ENCODE results near the gene GSG1L2.

The GSG1L2 gene

GRCh38 chr17:9862220-9862619, 40.3 kb upstream of the GSG1L2 start (continued):
- no peak for TF ChIP-seq TSHZ2 (CRISPR knock-in tag; IDR thresholded peaks at IDR 0.05)
- TF ChIP-seq ZNF8 (CRISPR knock-in tag; IDR thresholded peaks at IDR 0.05) = no peak

DNA sequence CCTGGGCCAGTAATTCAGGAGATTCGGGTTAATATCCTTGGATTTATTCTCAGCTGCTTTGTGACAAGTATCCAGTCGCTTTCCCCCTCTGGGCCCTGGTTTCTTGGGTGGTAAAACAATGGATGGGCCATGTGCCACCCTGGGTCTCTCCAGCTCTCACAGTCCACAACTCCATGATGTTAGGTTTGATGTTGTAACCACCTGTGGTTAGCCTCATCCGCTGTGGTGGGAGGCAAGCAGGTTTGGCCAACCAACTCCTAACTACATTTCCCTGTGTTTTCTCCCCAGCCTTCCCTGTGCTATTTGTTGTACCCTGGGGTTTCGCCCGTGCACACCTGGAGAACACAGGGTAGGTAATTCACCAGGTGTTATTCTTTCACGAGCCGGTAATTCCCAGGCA, 39.0 kb upstream of the GSG1L2 start:
- TF ChIP-seq ESRRG (CRISPR knock-in tag; IDR thresholded peaks at IDR 0.05) (no peak), ZFP30 (CRISPR knock-in tag; IDR thresholded peaks at IDR 0.05) (no peak), ARNTL (CRISPR knock-in tag; IDR thresholded peaks at IDR 0.05; ENCODE audit: borderline replicate concordance, low read depth) (no peak)
- ATAC-seq = no peak

- no peak for ATAC-seq
- TF ChIP-seq ESRRG (CRISPR knock-in tag; IDR thresholded peaks at IDR 0.05) = no peak
- TF ChIP-seq TCF4 (CRISPR knock-in tag; IDR thresholded peaks at IDR 0.05; ENCODE audit: borderline replicate concordance) = no peak
- TF ChIP-seq OSR1 (CRISPR knock-in tag; IDR thresholded peaks at IDR 0.05) = no peak
- TF ChIP-seq SNAI2 (CRISPR knock-in tag; IDR thresholded peaks at IDR 0.05) = no peak
- TF ChIP-seq ZC3H10 (CRISPR knock-in tag; IDR thresholded peaks at IDR 0.05) = no peak
- TF ChIP-seq ZFP3 (CRISPR knock-in tag; IDR thresholded peaks at IDR 0.05) = no peak
- TF ChIP-seq, protein P1, sequence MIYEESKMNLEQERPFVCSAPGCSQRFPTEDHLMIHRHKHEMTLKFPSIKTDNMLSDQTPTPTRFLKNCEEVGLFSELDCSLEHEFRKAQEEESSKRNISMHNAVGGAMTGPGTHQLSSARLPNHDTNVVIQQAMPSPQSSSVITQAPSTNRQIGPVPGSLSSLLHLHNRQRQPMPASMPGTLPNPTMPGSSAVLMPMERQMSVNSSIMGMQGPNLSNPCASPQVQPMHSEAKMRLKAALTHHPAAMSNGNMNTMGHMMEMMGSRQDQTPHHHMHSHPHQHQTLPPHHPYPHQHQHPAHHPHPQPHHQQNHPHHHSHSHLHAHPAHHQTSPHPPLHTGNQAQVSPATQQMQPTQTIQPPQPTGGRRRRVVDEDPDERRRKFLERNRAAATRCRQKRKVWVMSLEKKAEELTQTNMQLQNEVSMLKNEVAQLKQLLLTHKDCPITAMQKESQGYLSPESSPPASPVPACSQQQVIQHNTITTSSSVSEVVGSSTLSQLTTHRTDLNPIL (CRISPR knock-in tag; IDR thresholded peaks at IDR 0.05; ENCODE audit: low read depth) = no peak
- no peak for TF ChIP-seq TOX (CRISPR knock-in tag; IDR thresholded peaks at IDR 0.05; ENCODE audit: borderline replicate concordance)
- TF ChIP-seq POU6F1 (CRISPR knock-in tag; IDR thresholded peaks at IDR 0.05; ENCODE audit: borderline replicate concordance, low read depth) = no peak
- no peak for TF ChIP-seq ZFP30 (CRISPR knock-in tag; IDR thresholded peaks at IDR 0.05)
- TF ChIP-seq, protein P2, sequence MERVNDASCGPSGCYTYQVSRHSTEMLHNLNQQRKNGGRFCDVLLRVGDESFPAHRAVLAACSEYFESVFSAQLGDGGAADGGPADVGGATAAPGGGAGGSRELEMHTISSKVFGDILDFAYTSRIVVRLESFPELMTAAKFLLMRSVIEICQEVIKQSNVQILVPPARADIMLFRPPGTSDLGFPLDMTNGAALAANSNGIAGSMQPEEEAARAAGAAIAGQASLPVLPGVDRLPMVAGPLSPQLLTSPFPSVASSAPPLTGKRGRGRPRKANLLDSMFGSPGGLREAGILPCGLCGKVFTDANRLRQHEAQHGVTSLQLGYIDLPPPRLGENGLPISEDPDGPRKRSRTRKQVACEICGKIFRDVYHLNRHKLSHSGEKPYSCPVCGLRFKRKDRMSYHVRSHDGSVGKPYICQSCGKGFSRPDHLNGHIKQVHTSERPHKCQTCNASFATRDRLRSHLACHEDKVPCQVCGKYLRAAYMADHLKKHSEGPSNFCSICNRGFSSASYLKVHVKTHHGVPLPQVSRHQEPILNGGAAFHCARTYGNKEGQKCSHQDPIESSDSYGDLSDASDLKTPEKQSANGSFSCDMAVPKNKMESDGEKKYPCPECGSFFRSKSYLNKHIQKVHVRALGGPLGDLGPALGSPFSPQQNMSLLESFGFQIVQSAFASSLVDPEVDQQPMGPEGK (CRISPR knock-in tag; IDR thresholded peaks at IDR 0.05; ENCODE audit: borderline replicate concordance) = no peak
- no peak for TF ChIP-seq CSRNP3 (CRISPR knock-in tag; IDR thresholded peaks at IDR 0.05)
- no peak for TF ChIP-seq CSDC2 (CRISPR knock-in tag; IDR thresholded peaks at IDR 0.05)
- no peak for TF ChIP-seq PPARA (CRISPR knock-in tag; IDR thresholded peaks at IDR 0.05; ENCODE audit: borderline replicate concordance)
These were observed 37.9 kb upstream of the GSG1L2 start for GRCh38 chr17:9859781-9860180.

DNA sequence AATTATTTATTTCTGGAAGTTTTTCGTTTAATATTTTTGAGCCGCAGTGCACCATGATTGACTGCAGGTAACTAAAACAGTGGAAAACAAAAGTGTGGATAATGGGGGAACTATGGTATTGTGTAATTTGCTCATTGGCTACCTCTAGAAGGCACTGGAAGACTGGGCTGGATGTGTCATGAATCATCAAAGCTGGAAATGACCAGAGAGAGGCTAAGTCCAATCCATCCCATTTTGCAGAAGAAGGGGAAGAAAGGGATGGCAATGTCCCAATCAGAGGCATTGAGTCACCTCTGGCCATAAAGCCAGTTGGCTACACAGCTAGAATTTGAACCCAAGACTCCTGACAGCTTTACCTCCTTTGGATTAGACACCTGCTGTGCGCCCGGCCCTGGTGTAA, 33.2 kb upstream of the GSG1L2 start:
- ATAC-seq = no peak
- no peak for TF ChIP-seq TSHZ2 (CRISPR knock-in tag; IDR thresholded peaks at IDR 0.05)

Measured in SK-N-SH treated with all-trans-retinoic acid at 6 μM for 48 hours (cell line).